ENCODE data around the gene NRG4.

DNA sequence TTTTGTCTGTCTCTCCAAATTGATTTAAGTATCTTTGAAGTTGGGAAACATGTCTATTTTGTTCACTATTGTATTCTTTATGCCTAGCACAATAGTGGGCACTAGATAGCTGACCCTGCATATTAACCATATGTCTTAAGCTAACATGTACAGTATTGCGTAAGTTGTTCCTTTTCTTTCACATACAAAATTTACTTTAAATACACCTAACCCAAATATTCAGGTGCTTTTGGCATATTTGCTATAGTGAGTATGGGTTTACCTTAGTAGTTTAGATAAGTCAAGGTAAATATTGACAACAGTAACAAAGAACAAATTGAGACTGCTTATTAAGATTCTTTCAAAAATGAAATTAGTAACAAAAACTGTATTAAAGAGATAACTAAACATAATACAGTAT lies 50.9 kb downstream of the NRG4 start:
- no peak for TF ChIP-seq EZH2 (IDR thresholded peaks at IDR 0.05; ENCODE audit: borderline replicate concordance, insufficient read depth, low read length, poor library complexity, severe bottlenecking)
- TF ChIP-seq, protein P1, sequence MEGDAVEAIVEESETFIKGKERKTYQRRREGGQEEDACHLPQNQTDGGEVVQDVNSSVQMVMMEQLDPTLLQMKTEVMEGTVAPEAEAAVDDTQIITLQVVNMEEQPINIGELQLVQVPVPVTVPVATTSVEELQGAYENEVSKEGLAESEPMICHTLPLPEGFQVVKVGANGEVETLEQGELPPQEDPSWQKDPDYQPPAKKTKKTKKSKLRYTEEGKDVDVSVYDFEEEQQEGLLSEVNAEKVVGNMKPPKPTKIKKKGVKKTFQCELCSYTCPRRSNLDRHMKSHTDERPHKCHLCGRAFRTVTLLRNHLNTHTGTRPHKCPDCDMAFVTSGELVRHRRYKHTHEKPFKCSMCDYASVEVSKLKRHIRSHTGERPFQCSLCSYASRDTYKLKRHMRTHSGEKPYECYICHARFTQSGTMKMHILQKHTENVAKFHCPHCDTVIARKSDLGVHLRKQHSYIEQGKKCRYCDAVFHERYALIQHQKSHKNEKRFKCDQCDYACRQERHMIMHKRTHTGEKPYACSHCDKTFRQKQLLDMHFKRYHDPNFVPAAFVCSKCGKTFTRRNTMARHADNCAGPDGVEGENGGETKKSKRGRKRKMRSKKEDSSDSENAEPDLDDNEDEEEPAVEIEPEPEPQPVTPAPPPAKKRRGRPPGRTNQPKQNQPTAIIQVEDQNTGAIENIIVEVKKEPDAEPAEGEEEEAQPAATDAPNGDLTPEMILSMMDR (IDR thresholded peaks at IDR 0.05; ENCODE audit: poor library complexity, severe bottlenecking): no peak
- no peak for TF ChIP-seq TAF1 (IDR thresholded peaks at IDR 0.05; ENCODE audit: low read depth)
- TF ChIP-seq POLR2AphosphoS5 (IDR thresholded peaks at IDR 0.05): no peak
- no peak for TF ChIP-seq RAD21 (conservative IDR thresholded peaks at IDR 0.05)
- no peak for TF ChIP-seq EP300 (conservative IDR thresholded peaks at IDR 0.05; ENCODE audit: poor library complexity, severe bottlenecking)
- no peak for TF ChIP-seq REST (IDR thresholded peaks at IDR 0.05; ENCODE audit: borderline replicate concordance)
- TF ChIP-seq SMC3 (conservative IDR thresholded peaks at IDR 0.05; ENCODE audit: poor library complexity): no peak

Data from neural cell (in vitro differentiated cells).